ENCODE data around the gene TCEA2.
"Not testable (repeated sequence)": the region's sequence is repeated elsewhere in the genome, so short reads cannot be mapped to it uniquely, and the experiment has no call there.

The TCEA2 gene

DNA sequence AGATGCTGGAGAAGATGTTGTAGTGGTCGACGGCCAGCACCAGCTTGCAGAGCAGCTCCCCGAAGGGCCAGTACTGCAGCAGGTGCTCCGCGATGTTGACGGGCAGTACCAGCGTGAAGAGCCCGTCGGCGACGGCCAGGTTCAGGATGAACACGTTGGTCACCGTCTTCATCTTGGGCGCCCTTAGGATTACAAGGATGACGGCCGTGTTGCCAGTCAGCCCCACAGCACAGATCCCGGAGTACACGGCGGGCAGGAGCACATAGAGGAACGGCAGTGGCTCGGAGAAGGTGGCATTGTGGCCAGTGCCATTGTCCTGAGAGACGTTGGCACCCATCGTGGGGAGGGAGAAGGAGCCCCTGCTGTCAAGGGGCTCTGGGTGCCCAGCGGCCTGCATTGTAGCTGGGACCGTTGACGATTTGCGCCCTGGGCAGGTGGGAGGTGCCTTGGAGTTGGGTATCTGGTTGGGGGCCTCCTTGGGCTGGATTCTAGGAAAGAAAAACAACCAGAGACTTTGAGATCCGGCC, 43.5 kb downstream of the TCEA2 start:
- DNase-seq, result no peak

DNA sequence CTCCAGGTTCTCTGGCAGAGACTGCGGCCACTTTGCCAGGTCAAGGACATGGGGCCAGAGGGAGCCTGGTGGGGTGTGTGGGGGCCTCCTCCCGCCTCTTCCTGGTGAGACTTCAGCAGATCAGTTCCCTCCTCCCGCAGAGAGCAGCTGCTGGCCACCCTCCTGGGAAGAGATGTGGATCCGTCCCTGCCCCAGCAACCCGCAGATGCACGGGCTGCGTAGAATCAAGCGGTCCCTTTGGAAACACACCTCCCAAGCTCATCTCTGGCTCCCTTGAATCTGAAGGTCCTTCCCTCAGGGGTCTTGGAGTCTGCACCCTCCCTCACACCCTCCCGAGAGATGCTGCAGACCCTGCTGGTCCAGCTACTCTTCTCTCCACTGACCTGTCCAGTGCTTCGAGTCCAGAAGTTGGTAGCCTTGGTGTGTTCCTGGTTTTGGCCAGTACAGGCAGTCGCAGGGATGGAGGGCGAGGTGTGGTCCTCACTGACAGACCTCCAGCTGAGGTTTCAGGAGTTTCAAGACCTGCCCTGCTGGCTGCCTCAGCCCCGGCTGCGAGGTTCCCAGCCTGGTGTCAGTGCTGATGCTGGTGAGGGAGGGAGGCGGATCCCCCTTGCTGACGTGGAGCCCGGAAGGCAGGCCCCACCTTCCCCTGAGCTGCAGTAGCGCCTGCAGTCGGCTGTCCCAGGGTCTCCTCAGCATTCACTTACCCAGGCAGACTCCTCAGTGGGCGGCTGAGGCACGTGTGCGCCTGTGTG, 44.2 kb downstream of the TCEA2 start, which contains the start of gene NPBWR2:
NPBWR2 (minus strand) TSS at position 585 of the 755 bp plus-strand sequence. CDS start 734 bp downstream, outside the sequence.
- DNase-seq, result peak in 1 of 51 donors; percentile 20

DNA sequence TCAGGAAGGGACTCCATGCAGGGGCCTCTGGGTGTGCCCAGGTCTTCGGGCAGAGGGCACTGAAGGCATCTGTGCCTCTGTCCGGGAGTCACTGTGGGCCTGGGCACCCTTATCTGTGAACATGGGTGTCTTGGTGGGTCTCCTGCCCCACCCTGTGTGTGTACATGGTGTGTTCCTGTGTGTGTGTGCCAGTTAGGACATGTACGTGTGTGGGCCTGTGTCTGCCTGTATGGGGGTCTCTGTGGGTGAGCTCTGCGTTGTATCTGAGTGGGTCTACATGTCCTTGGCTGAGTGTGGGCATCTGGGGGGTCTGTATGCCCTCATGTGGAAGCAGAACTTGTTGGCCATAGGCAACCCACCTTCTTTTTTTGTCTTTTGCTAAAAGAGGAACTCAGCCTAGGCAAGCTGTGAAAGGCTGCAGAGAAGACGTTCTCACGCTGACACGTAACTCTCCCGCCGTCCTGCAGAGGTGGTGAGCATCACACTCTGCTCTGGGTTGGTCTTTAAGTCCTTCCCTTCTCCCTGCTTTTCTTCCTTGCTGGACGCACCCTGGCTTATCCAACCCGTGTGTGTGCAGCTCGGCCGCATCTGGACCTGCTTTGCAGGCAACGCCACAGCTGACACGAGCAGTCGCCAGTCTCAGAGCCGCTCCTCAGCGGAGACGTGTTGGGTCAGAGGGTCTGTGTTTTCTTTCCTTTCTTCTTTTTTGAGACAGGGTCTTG, 44.9 kb downstream of the TCEA2 start:
- DNase-seq, result no peak

DNA sequence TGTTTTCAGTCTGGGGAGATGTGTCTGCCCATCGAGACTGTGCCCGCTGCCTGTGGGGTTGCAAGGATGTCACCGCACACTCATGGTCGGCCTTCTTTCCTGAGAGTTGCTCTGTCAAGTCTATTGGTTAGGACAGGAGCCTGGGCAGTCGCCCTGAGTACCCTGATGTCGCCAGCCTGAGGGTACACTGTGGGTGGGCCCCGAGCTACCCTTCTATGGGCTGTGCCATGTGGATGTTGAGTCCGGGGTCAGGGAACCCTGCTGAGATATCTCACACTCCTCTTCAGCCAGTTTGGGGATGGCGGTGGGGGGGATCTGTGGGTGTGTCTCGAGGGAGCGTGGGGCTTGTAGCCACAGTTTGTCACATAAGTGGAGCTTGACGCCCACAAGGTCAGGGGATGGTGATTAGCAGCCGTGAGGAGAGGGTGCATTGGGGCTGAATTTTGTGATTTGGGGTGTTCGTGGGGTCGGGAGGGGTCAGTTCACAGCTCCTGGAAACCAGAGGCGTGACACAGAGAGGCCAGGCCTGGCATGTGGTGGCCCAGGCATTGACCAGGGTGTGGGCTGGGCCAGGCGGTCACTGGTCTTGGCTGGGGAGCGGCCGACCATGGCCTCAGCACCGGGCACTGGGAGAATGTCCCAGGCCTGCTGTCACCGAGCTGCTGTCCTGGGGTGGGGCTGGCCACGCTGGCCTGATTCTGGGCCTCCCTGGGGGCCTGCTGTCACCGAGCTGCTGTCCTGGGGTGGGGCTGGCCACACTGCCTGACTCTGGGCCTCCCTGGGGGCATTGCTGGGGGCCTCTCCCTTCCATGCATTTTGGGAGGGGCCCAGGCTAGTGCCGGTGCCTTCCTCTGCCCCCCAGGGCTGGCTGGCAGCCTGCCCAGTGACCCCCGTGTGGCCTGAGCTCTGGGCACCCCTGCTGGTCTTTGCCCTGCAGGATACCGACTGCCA, 46.0 kb downstream of the TCEA2 start:
- DNase-seq, result no peak

DNA sequence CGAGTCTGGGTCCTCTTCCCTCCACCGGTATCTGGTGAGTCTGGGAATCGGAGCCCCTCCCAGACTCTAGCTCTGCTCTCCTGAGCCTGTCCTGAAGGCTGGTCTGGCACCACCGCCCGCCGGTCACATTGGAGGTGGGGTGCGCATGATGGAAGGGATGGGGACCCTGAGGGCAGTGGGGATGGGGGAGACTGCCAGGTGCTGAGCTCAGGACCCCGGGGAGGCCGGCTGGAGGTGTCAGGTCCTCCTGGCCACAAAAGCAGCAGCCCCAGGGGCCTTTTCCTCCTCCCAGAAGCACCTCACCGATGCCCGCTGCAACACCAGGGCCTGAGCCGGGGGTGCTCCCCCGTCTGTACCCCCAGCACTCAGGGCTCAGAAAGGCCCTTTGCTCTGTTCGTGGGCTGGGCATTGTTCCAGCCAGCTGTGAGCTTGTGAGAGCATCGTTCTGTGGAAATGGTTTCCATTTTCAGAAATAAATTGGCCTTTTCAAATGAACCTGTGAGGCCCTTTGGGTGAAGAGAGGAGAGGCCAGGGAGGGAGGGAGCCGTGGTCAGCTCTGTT, 46.9 kb downstream of the TCEA2 start:
- DNase-seq, result peak in 4 of 51 donors; percentile 15 to 23 (median 20)

DNA sequence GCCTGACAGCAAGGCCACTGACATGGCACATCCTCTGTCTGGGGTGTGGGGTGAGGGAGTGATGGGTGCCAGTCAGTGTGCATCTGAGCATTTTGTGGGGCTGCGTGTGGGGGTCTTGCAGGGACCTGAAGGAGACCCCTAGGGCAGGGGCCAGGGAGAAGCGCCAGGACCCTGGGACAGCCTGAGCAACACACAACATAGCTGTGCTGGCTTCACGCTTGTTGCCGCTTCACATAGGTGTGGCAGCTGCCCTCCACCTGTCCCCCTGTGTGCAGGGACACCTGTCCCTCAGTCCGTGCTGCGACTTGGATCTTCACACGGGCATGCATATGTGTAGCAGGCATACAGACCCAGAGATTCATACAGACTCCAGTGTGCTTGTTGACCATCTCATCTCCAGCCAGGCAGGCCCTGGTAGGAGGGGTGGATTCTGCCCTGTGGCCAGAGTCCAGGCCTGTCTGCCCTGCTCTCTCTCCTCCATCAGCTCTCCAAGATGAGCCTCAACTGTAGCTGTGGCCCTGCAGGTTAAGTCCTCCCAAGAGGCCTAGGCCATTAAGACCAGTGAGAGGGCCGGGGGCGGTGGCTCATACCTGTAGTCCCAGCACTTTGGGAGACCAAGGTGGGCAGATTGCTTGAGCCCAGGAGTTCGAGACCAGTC, 47.5 kb downstream of the TCEA2 start:
- no peak for DNase-seq

DNA sequence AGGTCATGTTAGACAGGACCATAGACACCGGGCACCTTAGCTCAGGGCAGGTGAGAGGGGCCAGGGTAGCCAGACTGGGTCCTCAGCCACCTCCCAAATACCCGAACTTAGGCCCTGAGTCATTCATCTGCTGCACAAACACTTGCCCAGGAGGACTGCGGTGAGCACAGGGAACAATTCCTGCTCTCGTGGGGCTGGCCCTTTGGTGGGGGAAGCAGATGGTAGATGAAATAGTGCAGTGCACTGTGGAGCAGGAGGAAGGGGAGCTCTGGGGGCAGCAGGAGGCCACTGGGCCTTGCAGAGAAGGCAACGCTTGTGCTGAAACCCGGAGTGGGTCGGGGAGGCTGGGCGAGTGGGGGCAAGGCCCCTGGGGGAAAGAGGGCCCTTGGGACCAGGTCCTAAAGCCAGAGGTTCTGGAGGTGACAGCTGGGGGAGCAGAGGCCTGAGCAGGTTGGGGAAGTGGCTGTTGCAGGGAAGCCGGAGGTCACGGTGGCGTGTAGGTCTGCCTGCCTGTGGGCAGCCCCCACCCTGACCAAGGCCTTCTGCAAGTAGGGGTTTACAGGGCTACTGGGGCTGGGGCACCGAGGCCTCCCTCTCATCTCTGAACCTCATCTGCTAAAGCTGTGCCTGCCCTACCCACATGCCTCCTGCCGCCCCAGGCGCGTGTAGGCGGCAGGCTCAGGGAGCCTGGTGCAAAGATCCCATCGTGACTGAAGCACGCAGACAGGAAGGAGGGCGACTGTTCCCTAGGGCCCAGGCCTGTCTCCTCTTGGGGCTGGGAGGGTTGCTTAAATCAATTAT, 49.0 kb downstream of the TCEA2 start:
- DNase-seq, result no peak

DNA sequence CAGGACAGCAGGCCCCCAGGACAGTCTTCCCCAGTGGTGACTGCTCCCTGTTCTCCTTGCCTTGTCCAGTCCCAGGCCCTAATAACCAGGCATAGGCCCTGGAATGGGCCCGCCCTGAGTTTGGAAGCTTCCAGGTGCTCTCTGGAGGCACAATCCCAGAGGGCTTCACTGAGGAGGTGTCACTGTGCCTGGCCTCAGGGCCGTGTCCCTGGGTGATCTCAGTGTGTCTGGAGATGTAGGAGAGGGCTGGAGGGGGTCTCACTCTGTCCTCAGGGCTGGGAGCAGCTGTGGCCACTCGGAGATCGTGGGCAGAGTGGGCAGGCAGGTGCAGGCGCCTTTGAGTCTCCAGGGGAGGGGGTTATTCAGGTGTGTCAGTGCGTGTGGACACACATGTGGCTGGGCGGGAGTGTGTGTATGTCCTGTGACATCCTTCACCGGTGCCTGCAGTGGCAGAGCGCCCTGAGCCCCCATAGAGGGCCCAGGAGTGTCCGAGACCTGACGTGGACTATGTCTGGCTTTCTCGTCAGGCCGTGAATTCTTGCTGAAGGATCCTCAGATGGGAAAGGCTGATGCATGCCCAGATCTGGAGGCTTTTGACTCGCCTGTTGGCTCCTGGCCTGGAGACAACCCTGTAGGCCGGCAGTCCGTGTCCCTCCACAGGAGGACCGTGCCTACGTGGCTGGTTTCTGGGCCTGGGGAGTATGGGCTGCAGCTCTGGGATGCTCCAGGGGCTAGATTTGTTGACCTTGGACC, 49.9 kb downstream of the TCEA2 start:
- no peak for DNase-seq

DNA sequence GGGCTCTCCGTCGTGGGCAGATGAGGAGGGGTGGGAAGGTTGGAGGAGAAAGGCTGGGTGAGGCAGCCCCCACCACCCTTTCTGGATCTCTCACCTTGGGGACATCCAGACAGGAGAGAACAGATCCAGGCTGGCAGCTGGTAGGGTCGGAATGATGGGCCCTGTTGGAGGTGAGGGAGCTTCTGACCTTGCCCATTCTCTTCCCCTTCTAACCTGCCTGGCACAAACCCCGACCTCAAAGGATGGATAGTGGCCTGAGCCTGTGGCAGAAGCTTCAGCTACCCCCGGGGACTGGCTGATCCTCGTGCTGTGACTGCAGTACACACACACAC, 50.4 kb downstream of the TCEA2 start:
- no peak for DNase-seq

DNA sequence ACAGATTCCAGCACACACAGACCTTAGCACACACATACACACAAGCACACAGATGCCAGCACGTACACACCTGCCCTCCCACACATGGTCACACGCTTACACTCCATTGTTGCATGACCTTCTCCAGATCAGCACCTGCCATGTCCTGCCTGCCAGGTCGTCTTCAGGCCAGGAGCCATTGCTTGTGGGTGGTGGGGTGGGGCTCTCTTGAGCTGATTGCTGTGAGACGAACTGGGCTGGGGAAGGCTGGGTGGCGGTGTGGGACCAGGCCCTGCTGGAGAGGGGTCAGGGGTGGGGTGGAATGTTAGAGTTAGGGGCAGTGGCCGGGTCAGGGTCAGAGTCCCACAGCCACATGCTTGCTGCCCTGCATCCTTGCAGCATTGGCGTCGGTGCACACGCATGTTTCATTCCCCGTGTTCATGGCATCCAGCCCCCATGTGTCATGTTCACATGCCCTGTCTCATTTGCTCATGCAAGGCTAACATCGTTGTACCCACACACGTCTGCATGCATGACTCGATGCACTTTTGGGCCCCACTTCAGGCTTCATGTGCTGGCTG, 50.9 kb downstream of the TCEA2 start:
- DNase-seq, result no peak

DNA sequence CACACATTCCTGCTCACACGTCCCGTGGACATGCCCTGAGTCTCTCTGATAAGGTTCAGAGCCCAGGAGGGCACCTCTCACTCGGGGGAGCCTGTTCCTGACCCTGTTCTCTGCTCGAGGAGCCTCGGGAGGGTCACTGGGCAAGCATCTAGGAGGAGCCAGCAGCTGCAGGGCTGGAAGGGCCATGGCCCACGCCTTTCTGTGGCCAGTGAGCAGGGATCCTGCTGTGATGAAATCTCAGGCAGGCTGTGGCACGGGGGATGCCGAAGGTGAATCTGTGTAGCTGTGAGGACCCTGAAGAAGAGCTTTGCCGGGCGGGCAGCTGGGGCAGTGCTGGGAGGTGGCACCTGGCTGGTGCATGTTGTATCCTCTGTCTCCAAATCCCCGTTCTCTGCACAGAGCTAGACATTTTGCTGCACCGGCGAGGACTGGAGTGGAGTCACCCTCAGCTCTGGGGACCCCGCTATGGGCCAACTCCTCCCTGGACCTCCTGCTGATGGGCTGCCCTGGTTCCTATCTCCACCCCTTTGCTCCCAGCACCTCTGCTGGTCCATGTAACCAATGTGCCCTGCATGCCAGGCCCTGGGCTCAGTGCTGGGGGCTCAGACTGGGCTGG, 51.5 kb downstream of the TCEA2 start:
- no peak for DNase-seq

DNA sequence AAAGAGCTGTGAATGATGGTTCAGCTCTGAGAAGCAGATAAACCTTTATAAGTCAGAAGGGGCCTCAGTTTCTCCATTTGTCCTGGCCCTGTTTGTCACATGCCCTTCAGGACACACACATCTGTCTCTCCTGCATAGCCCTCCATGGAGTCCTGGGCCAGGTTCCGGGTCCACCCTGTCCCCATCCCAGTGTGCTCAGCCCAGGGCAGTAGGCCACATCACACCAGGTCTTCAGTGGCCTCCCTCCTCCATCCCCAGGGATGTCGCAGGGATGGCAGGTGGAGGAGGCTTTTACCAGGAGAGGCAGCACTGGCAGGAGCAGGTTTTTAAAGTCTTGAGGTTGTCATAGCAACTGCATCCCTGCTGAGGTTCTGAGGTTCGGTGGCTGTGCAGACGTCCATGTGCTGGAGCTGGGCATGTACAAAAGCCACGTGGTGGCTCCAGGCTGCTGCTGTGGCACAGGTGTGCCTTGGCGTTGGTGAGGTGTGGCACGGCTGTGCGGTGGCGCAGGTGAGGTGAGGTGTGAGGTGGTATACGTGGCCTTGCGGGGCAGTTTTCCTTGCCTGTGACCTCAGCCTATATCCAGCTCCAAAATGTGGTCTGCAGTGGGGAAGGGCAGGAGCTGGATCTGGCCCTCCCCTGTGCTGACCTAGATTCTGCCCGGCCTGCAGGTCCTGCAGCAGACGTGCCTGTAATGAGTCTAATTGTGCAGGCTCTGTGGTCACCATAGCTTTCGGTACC, 52.3 kb downstream of the TCEA2 start:
- DNase-seq, result peak in 13 of 51 donors; percentile 25 to 61 (median 35)

DNA sequence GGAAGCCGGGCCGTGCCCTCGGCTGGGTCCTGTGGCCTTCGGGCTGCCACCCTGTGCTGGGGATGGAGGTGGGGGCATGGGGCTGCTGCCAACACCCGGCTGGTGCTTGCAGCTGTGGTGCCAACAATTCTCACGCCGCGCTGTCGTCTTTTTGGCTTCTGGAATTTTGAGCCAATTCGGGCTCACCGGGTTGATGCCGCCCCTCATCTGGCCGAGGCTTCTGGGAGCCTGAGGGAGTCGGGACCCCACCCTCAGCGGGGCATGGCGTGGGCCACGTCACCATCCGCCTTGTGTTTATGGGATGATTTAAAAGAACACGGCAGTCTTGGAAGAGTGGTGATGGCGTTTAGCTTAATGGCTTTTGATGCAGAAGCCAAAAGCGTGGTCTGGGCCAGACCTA, 53.0 kb downstream of the TCEA2 start:
- DNase-seq, result no peak

DNA sequence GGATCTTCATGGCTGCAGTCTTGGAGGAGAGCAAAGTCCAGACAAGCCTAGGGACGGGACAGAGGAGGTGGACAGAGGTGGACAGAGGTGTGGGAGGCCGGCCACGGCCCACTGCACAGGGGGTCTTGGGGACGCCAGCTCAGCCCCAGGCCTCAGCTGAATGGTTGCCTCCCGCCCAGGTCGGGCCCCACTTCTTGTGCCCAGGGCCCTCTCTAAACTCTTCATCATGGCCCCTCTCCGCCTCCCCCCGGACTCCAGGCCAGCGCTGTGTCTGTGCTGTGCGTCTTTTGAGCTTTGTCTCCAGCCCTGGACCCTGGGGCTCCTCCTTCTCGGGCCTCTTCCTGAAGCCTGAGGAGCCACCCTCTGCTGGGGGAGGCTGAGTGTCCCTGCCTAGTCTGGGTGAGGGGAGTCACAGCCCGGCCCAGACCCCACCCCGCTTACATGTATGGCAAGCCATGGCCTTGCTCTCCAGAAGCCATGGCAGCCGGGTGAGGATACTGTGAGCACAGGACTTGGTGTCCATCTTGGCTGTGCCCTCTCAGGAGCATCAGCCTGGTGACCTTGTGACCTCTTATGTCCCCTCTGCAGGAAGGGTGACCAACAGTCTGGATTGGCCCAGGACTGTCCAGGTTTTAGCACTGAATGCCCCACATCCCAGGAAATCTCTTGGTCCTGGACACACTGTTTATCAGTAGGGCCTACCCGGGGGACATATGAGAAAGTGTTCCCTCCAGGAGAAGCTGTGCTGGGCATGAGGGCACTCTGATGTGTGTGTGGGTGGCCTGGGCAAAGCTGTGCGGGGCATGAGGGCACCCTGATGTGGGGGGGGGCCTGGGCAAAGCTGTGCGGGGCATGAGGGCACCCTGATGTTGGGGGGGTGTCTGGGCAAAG, 53.8 kb downstream of the TCEA2 start:
- DNase-seq, result no peak

DNA sequence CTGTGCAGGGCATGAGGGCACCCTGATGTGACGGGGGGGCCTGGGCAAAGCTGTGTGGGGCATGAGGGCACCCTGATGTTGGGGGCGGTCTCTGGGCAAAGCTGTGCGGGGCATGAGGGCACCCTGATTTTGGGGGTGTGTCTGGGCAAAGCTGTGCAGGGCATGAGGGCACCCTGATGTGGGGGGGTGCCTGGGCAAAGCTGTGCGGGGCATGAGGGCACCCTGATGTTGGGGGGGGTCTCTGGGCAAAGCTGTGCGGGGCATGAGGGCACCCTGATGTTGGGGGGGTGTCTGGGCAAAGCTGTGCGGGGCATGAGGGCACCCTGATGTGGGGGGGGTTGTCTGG, 54.4 kb downstream of the TCEA2 start:
- not testable (repeated sequence) for DNase-seq

DNA sequence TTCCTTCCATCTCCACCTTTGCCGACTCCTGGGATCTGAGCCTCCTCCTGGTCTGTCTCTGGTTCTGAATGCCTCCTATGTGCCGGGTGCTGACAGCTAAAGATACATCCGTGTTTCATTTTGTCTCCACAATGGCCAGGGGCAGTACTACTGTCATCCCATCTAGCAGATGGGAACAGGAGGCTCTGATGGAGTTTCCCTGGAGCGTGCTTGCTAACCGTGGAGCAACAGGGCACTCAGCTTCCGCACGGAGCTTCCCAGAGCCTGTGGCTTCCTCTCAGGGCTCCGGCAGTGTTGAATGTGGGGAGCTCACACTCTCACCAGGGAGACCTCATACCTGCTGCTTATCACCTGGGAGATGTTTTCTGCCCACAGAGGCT, 56.3 kb downstream of the TCEA2 start:
- DNase-seq, result no peak

Data from hypothalamus (tissue), 51 donors.